Measurements from ENCODE around the gene SLC7A5. TPM values are rescaled to one million over a fixed set of nuclear protein-coding genes. Genes with fewer than 3 reads are reported as not detected.
A peak's percentile ranks its signal among the peaks of the same experiment; 100 is the strongest.
"Not testable (repeated sequence)": the region's sequence is repeated elsewhere in the genome, so short reads cannot be mapped to it uniquely, and the experiment has no call there.

SLC7A5 gene
- total RNA-seq, 2 experiments from 2014 or later = 343 to 346 TPM

GRCh38 chr16:87882436-87883019 lies 13.2 kb upstream of the SLC7A5 start:
- Mint-ChIP-seq H3K36me3 (ENCODE audit: low read depth) (no peaks in the 10 kb centered on the region), H3K27me3 (ENCODE audit: low read depth) (peaks cover 5% of the 10 kb centered on the region), H3K4me1 (ENCODE audit: low read depth) (peaks cover 7% of the 10 kb centered on the region), H3K27ac (no peak overlapping the region), H3K4me3 (no peak overlapping the region), H3K9me3 (peaks cover 2% of the 10 kb centered on the region)
- intact Hi-C loops (cut with micrococcal nuclease) = no loop called here
- DNase-seq = no peak
- CTCF ChIA-PET = interaction anchor here (0.9 kb wide), 1 partner anchor 16 kb away, joined by 3 read pairs; no protein-coding TSS in a partner anchor

DNA sequence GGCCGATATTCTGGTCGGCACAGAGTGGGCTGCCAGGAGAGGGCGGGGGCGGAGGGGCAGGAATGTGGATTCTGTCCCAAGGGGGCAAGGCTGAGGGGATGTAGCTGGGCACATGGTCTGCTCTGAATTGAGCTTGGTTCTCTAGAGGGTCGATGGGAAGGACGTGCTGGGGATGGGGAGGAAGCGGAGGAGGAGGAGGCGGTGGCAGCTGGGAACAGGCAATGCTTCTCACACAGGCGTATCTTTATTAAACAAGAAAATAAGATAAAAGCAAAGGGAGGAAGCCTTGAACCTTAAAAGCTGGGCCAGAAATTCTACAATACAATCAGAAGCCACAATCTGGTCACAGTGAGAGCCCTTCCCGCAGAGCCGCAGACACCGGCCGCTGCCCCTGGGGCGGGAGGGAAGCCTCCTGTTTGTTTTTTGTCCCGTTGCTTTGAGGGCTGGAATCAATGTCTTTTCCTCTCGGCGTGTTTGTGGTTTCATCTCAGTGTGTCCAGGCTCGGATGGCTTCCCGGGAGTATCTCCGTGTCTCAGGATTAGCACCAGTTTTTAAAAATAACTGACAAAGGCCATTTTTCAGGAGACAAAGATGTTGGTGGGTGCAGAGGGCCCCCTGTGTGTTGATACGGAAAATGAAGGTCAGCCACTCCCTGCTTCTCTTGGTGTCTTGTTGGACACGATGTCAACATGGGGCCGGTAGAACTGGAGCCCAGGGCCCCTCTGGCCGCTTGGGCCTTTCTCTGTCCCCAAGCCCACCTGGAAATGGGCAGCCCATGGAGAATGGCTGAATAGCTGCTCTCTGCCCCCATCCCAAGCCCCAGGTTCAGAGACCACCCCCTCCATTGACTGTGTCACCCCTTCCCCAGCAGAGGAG lies 12.3 kb upstream of the SLC7A5 start:
- Mint-ChIP-seq H3K27ac (no peak overlapping the region), H3K36me3 (ENCODE audit: low read depth) (no peaks in the 10 kb centered on the region), H3K4me1 (ENCODE audit: low read depth) (peaks cover 15% of the 10 kb centered on the region), H3K4me3 (no peak overlapping the region), H3K9me3 (peaks cover 2% of the 10 kb centered on the region), H3K27me3 (ENCODE audit: low read depth) (peaks cover 5% of the 10 kb centered on the region)
- intact Hi-C loops (cut with micrococcal nuclease) = no loop called here
- CTCF ChIA-PET = no interaction called here
- no peak for DNase-seq

DNA sequence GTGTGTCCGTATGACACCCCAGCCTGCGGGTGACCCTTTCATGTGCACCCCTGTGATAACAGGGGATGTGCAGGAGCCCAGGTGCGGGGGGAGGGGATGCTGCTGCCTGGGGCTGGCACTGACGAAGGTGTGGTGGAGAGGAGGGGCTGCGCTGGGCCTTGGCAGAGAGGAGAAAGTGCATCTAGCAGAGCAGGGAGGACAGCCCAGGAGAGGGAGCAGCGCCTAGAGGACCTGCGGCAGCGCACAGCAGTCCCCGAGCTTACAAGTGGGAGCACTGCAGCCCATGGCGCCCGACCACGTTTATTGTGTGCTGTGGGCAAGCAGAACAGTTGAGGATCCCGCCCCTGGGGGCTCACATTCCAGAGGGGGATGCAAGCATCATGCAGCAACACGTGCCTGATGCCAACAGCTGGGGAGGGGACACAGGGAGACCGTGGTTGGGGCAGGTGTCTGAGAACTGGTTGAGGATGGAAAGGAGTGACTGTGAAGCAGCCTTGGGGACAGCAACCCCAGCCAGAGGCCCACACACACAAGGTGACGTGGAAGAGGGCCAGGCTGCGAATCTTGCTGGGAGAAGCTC lies 10.9 kb upstream of the SLC7A5 start:
- no peak for DNase-seq
- Mint-ChIP-seq H3K4me3 (no peak overlapping the region), H3K27ac (no peak overlapping the region), H3K27me3 (ENCODE audit: low read depth) (peaks cover 5% of the 10 kb centered on the region), H3K36me3 (ENCODE audit: low read depth) (no peaks in the 10 kb centered on the region), H3K4me1 (ENCODE audit: low read depth) (peaks cover 28% of the 10 kb centered on the region), H3K9me3 (peaks cover 2% of the 10 kb centered on the region)
- intact Hi-C loops (cut with micrococcal nuclease) = no loop called here
- CTCF ChIA-PET = no interaction called here

GRCh38 chr16:87879411-87880013 lies 10.2 kb upstream of the SLC7A5 start:
- H3K27me3 Mint-ChIP-seq (ENCODE audit: low read depth); H3K27ac Mint-ChIP-seq; H3K9me3 Mint-ChIP-seq; H3K4me3 Mint-ChIP-seq; CTCF ChIA-PET; H3K36me3 Mint-ChIP-seq (ENCODE audit: low read depth); DNase-seq: not testable (repeated sequence)
- peaks cover 35% of the 10 kb centered on the region for H3K4me1 Mint-ChIP-seq (ENCODE audit: low read depth)
- intact Hi-C loops (cut with micrococcal nuclease) = loop anchor here (10.0 kb wide), 1 partner anchor 385 kb away; the partner anchor contains the start of gene ZCCHC14

- no peak overlapping the region for H3K4me3 Mint-ChIP-seq
- intact Hi-C loops (cut with micrococcal nuclease) = loop anchor here (10.0 kb wide), 1 partner anchor 384 kb away; the partner anchor contains the start of gene ZCCHC14
- H3K9me3 Mint-ChIP-seq = peaks cover 2% of the 10 kb centered on the region
- H3K27me3 Mint-ChIP-seq (ENCODE audit: low read depth) = peaks cover 5% of the 10 kb centered on the region
- H3K36me3 Mint-ChIP-seq (ENCODE audit: low read depth) = no peaks in the 10 kb centered on the region
- DNase-seq = no peak
- CTCF ChIA-PET = interaction anchor here (0.5 to 1.3 kb wide), 3 partner anchors 28 to 32 kb away, joined by 3 to 6 read pairs (median 3); no protein-coding TSS in a partner anchor
- no peak overlapping the region for H3K27ac Mint-ChIP-seq
- H3K4me1 Mint-ChIP-seq (ENCODE audit: low read depth) = peaks cover 40% of the 10 kb centered on the region
Observed at GRCh38 chr16:87878704-87879103, 9.4 kb upstream of the SLC7A5 start.

GRCh38 chr16:87877942-87878507 lies 8.7 kb upstream of the SLC7A5 start:
- no peaks in the 10 kb centered on the region for H3K36me3 Mint-ChIP-seq (ENCODE audit: low read depth)
- DNase-seq = peak; percentile 71
- no peak overlapping the region for H3K4me3 Mint-ChIP-seq
- intact Hi-C loops (cut with micrococcal nuclease) = loop anchor here (10.0 kb wide), 1 partner anchor 383 kb away; the partner anchor contains the start of gene ZCCHC14
- H3K9me3 Mint-ChIP-seq = peaks cover 2% of the 10 kb centered on the region
- H3K4me1 Mint-ChIP-seq (ENCODE audit: low read depth) = peaks cover 47% of the 10 kb centered on the region
- peaks cover 5% of the 10 kb centered on the region for H3K27me3 Mint-ChIP-seq (ENCODE audit: low read depth)
- CTCF ChIA-PET = interaction anchor here (0.5 to 1.3 kb wide), 3 partner anchors 29 to 32 kb away, joined by 3 to 6 read pairs (median 3); no protein-coding TSS in a partner anchor
- H3K27ac Mint-ChIP-seq = no peak overlapping the region

DNA sequence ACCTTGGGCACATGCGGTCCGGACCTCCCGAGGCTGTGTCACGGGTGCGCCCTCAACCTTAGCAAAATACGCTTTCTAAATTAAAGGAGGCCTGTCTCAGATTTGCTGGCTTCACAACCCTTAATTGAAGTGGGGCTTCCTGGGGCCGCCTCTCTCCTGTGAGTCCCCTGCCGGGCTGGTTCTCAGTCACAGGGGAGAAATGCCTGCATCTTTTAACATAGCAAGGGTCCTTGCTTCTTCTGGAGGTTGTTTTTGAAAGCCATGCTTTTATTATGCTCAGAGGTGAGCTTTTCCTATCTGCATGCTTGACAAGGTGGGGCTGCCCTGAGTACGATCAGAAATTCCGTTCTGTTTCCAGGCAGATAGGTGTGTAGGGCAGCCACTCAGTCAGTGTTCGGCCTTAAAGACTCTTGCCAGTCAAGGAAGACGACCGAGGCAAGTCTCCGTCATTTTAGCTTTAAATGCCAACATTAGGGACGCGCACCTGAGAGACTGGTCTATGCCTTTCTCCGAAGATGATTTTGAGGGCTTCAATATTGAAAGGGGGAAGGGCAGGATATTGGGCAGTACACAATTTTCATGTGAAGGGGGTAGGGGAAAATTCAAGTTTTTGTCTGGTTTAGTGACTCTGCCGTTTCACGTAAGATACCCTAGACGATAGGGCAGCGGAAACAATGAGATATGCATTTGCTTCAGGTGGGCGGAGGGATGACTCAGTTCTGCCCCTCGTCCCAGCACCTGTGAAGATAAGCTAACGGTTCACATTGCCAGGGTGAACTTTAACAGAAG lies 5.5 kb upstream of the SLC7A5 start:
- intact Hi-C loops (cut with micrococcal nuclease) = loop anchor here (1.0 to 10.0 kb wide), 7 partner anchors 20 to 582 kb away; partner anchors contain the start of genes C16orf95, MAP1LC3B and ZCCHC14
- H3K9me3 Mint-ChIP-seq = peaks cover 2% of the 10 kb centered on the region
- H3K27ac Mint-ChIP-seq = peak overlapping the region; percentile 94
- H3K4me3 Mint-ChIP-seq = peak overlapping the region; percentile 48
- H3K4me1 Mint-ChIP-seq (ENCODE audit: low read depth) = peaks cover 74% of the 10 kb centered on the region
- no peaks in the 10 kb centered on the region for H3K27me3 Mint-ChIP-seq (ENCODE audit: low read depth)
- CTCF ChIA-PET = interaction anchor here (0.7 to 10.0 kb wide), 9 partner anchors 14 to 94 kb away, joined by 3 to 192 read pairs (median 5); no protein-coding TSS in a partner anchor
- peak; percentile 93 for DNase-seq
- H3K36me3 Mint-ChIP-seq (ENCODE audit: low read depth) = no peaks in the 10 kb centered on the region

GRCh38 chr16:87870418-87871291 lies 1.3 kb upstream of the SLC7A5 start:
- peaks cover 30% of the 10 kb centered on the region for H3K36me3 Mint-ChIP-seq (ENCODE audit: low read depth)
- not testable (repeated sequence) for DNase-seq; H3K27me3 Mint-ChIP-seq (ENCODE audit: low read depth); H3K9me3 Mint-ChIP-seq
- CTCF ChIA-PET = interaction anchor here (0.6 to 10.0 kb wide), 20 partner anchors 18 to 136 kb away, joined by 3 to 192 read pairs (median 6); partner anchors contain the start of genes BANP and KLHDC4
- peaks cover 62% of the 10 kb centered on the region for H3K4me1 Mint-ChIP-seq (ENCODE audit: low read depth)
- H3K27ac Mint-ChIP-seq = peak overlapping the region; percentile 91
- intact Hi-C loops (cut with micrococcal nuclease) = loop anchor here (1.0 to 10.0 kb wide), 10 partner anchors 20 to 587 kb away; partner anchors contain the start of genes C16orf95, MAP1LC3B and ZCCHC14
- peak overlapping the region; percentile 41 for H3K4me3 Mint-ChIP-seq

DNA sequence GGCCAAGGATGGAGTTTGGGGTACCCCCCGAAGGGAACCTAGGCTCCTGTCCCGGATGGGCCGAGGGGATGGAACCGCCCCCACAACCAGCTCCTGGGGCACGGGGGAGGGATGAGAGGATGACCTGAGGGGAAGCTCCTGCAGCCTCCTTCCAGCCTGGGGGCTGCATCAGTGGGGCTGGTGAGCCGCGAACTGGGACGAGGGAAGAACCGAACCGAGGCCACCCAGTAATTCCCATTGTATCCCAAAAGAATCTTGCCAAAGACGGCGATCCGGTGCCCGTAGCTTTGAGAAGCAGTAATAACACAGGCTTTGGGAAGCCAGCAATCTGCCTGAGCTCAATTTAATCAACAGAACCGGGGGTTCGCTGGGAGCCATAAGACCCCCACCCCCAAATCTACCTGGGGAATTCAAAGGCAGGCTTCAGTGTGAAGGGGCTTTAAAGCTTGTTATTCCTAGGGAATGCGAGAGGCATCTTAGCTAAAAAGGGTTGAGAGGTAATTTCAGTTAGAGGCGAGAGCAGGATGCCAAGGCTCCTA lies 641 bp upstream of the SLC7A5 start:
- H3K27me3 Mint-ChIP-seq (ENCODE audit: low read depth); H3K9me3 Mint-ChIP-seq; DNase-seq: not testable (repeated sequence)
- peaks cover 58% of the 10 kb centered on the region for H3K4me1 Mint-ChIP-seq (ENCODE audit: low read depth)
- H3K4me3 Mint-ChIP-seq = peak overlapping the region; percentile 41
- CTCF ChIA-PET = interaction anchor here (1.1 to 10.0 kb wide), 5 partner anchors 17 to 93 kb away, joined by 3 to 192 read pairs (median 8); no protein-coding TSS in a partner anchor
- intact Hi-C loops (cut with micrococcal nuclease) = loop anchor here (2.0 to 10.0 kb wide), 6 partner anchors 87 to 587 kb away; partner anchors contain the start of genes C16orf95, MAP1LC3B and ZCCHC14
- peaks cover 34% of the 10 kb centered on the region for H3K36me3 Mint-ChIP-seq (ENCODE audit: low read depth)
- H3K27ac Mint-ChIP-seq = peak overlapping the region; percentile 68
